Endothelial cell (in vitro differentiated cells): Measurements from ENCODE around the gene ID4. TPM values are rescaled to one million over a fixed set of nuclear protein-coding genes. Genes with fewer than 3 reads are reported as not detected.

Experiments
- DNase-seq: peaks from one replicate; pipeline ENCODE4 v3.0.0; 2021; ENCODE audit warnings: low spot score
- H3K27ac Mint-ChIP-seq: one replicate; pipeline ENCODE4 v1.8.0; 2021; ENCODE audit warnings: mixed read lengths, inconsistent platforms; ENCODE audit not compliant: unreplicated experiment
- H3K27me3 Mint-ChIP-seq: one replicate; pipeline ENCODE4 v1.8.0; 2021; ENCODE audit warnings: mild to moderate bottlenecking, moderate library complexity, mixed read lengths, inconsistent platforms; ENCODE audit not compliant: unreplicated experiment
- H3K36me3 Mint-ChIP-seq: one replicate; pipeline ENCODE4 v1.8.0; 2021; ENCODE audit warnings: mild to moderate bottlenecking, low read depth, mixed read lengths, inconsistent platforms; ENCODE audit not compliant: unreplicated experiment
- H3K4me1 Mint-ChIP-seq: one replicate; pipeline ENCODE4 v1.8.0; 2021; ENCODE audit warnings: mild to moderate bottlenecking, mixed read lengths, inconsistent platforms; ENCODE audit not compliant: unreplicated experiment
- H3K4me3 Mint-ChIP-seq: one replicate; pipeline ENCODE4 v1.8.0; 2021; ENCODE audit warnings: mild to moderate bottlenecking, mixed read lengths, inconsistent platforms; ENCODE audit not compliant: unreplicated experiment
- H3K9me3 Mint-ChIP-seq: one replicate; pipeline ENCODE4 v1.8.0; 2021; ENCODE audit warnings: mixed read lengths, inconsistent platforms; ENCODE audit not compliant: unreplicated experiment
- CTCF ChIP-seq: fragments of 200-600 bp; sonication (generic); IDR thresholded peaks from one replicate; pipeline ENCODE4 v1.5.0; 2021; ENCODE audit warnings: antibody characterized with exemption; ENCODE audit not compliant: unreplicated experiment
- total RNA-seq: library from RNA; stranded (reverse); fragmentation: NEBNext Ultra II Directional; extraction: Animal tissue kit (Norgen Biotek cat#: 25700); gene quantifications from one replicate; pipeline ENCODE4 v1.2.1, GENCODE V29; 2021; ENCODE audit not compliant: unreplicated experiment

Gene ID4
- total RNA-seq, 1 donor from 2014 or later, result 5.6 TPM

DNA sequence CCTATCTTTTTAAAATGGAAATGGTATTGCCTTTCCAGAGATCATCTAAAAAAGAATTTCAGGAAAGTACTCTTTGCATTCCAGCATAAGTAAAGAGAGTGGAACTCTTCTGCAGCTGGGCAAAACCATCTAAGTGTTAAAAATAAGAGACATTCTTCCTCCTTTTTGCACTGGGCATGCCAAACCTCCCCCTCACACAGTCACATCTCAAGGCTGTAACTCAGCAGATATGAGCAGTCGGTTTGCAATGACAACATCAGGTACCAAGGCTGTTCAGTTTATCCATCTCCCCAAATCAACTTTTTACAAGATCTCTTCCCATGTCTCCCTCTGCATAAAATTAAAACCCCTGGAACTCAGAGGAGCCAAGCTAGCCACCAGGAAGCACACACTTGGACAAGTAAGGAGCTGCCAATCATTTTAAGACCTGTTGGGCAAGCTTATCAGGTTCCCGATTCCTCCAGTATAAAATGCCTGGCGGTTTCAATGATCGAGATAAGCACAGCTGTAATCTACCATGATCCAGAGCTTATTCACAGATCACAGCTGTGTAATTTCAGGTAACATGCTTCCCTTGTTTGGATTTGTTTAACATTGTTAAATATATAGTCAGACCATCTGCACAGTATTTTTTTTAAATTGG is 23.2 kb downstream of the ID4 start:
- H3K27ac Mint-ChIP-seq, result no peak overlapping the region

DNA sequence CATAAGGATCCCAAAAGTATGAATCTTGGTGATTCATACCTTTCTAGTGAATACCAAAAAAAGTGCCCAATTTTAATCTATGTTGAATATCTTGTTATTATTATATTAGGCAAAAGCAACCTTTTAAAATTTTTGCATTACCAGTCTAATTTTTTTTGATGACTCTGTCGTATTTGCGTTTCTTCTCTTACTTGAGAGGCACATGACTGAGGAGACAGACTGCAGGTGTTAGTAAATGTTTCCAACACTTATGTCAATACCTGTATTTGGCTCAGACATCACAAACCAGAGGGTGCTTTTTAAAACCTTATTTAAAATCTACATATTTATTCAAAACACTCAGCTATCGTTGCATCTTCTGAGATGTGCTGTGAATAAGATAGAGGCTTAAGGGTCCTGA is 27.1 kb downstream of the ID4 start:
- DNase-seq, result no peak
- H3K36me3 Mint-ChIP-seq, result no peaks in the 10 kb centered on the region
- H3K4me3 Mint-ChIP-seq, result no peak overlapping the region
- peaks cover 1% of the 10 kb centered on the region for H3K27me3 Mint-ChIP-seq
- H3K9me3 Mint-ChIP-seq, result no peaks in the 10 kb centered on the region
- H3K4me1 Mint-ChIP-seq, result no peaks in the 10 kb centered on the region
- no peak for TF ChIP-seq CTCF
- no peak overlapping the region for H3K27ac Mint-ChIP-seq

More for the DNA sequence above, 23.2 kb downstream of the ID4 start:
- Mint-ChIP-seq H3K4me3 (no peak overlapping the region), H3K9me3 (no peaks in the 10 kb centered on the region), H3K4me1 (no peaks in the 10 kb centered on the region), H3K27me3 (no peaks in the 10 kb centered on the region), H3K36me3 (no peaks in the 10 kb centered on the region)
- DNase-seq, result no peak
- no peak for TF ChIP-seq CTCF

- no peak for DNase-seq
- Mint-ChIP-seq H3K27ac (no peak overlapping the region), H3K4me1 (no peaks in the 10 kb centered on the region), H3K36me3 (no peaks in the 10 kb centered on the region), H3K4me3 (no peak overlapping the region), H3K27me3 (peaks cover 1% of the 10 kb centered on the region), H3K9me3 (no peaks in the 10 kb centered on the region)
- no peak for TF ChIP-seq CTCF
Observed at GRCh38 chr6:19865178-19865577, 28.0 kb downstream of the ID4 start.

DNA sequence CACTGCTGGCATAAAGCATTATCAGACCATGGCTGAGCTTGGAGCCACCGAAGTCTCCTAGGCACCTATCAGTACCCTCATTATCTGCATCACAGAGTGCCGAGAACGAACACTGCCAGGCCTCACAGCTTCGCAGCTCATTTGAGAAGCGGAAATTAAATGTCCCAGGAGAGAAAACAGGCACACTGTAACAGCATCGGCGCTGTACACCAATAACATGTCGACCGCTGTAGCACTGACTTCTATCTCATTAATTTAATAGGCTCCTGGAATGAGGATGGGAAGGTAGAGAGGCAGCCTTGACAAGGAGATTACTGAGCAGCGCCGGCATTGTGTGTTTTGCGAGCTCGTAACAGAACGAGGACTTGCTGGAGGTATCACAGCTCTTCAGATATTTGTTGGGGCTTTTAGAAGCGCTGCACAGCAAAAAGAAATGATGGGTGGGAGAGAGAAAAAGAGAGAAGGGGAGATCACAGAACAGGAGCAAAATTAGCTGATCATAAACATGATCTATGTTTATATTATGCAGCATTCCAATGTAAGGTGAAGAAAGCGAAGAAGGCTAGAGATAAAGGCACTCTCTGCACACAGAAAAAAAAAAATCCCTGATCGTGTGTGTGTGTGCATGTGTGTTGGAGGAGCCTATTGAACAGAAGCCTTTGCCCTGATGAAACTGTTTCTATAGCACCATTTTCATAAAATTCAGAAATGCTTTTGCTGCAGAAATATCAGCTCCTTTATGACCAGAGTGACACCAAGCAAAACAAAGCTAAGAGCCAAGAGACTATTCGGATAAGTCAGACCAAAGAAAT is 29.2 kb downstream of the ID4 start:
- H3K27me3 Mint-ChIP-seq, result peaks cover 3% of the 10 kb centered on the region
- no peak for DNase-seq
- H3K4me1 Mint-ChIP-seq, result no peaks in the 10 kb centered on the region
- H3K27ac Mint-ChIP-seq, result no peak overlapping the region
- no peaks in the 10 kb centered on the region for H3K36me3 Mint-ChIP-seq
- no peaks in the 10 kb centered on the region for H3K9me3 Mint-ChIP-seq
- TF ChIP-seq CTCF, result no peak
- no peak overlapping the region for H3K4me3 Mint-ChIP-seq
